ENCODE measurements around the gene CFAP157. TPM values are rescaled to one million over a fixed set of nuclear protein-coding genes. Genes with fewer than 3 reads are reported as not detected.
A peak's percentile ranks its signal among the peaks of the same experiment; 100 is the strongest.

Gene CFAP157
- total and polyA plus RNA-seq, 2 donors from 2014 or later: 0.41 to 2.9 TPM

DNA sequence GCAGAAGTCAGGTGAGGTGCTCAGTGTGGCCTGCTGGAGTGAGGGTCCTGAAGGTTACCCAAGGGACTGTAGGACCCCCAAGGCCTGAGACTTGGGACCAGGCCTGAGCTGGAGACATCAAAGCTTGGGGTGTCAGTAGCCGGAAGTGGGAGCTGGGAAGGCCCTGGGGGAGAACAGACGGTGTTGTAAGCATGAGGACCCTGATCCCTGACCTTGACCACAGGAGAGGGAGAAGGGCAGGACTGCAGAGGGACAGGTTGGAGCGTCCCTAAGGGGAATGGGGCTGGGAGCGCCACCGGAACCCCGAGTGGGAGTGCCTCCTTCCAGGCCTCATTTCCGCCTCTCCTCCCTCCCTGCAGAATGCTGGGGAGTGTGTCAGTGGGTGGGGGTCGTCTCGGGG lies 9.6 kb downstream of the CFAP157 start:
- peak overlapping the region in 1 of 3 donors; percentile 71 for H3K9ac ChIP-seq (ENCODE audit: low read length in 3 of 3)
- peak overlapping the region in 2 of 3 donors; percentile 91 to 94 for H3K4me3 ChIP-seq (ENCODE audit: low read length in 3 of 3)
- FAIRE-seq: no peak
- no peaks in the 10 kb centered on the region for H3K9me3 ChIP-seq (ENCODE audit: control insufficient read depth in 2 of 3, insufficient read depth in 1 of 3, low read length in 3 of 3)
- TF ChIP-seq, protein P1, sequence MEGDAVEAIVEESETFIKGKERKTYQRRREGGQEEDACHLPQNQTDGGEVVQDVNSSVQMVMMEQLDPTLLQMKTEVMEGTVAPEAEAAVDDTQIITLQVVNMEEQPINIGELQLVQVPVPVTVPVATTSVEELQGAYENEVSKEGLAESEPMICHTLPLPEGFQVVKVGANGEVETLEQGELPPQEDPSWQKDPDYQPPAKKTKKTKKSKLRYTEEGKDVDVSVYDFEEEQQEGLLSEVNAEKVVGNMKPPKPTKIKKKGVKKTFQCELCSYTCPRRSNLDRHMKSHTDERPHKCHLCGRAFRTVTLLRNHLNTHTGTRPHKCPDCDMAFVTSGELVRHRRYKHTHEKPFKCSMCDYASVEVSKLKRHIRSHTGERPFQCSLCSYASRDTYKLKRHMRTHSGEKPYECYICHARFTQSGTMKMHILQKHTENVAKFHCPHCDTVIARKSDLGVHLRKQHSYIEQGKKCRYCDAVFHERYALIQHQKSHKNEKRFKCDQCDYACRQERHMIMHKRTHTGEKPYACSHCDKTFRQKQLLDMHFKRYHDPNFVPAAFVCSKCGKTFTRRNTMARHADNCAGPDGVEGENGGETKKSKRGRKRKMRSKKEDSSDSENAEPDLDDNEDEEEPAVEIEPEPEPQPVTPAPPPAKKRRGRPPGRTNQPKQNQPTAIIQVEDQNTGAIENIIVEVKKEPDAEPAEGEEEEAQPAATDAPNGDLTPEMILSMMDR (IDR thresholded peaks at IDR 0.05; ENCODE audit: borderline replicate concordance, extremely low read depth, insufficient read depth): no peak
- peak in 1 of 5 donors; percentile 53 for DNase-seq
- intact Hi-C loops (cut with DNase I): no loop called here
- H3K27me3 ChIP-seq (ENCODE audit: control insufficient read depth, insufficient read depth, low read length): no peaks in the 10 kb centered on the region
- H3K4me1 ChIP-seq (ENCODE audit: control insufficient read depth in 2 of 3, insufficient read depth in 2 of 3, low read depth in 1 of 3, low read length in 3 of 3): peaks cover 0 to 12% (median 3%) of the 10 kb centered on the region in 3 donors
- no peaks in the 10 kb centered on the region for H3K36me3 ChIP-seq (ENCODE audit: control insufficient read depth in 2 of 3, insufficient read depth in 3 of 3, low read length in 3 of 3)
- H3K27ac ChIP-seq (ENCODE audit: low read depth in 2 of 2, low read length in 2 of 2): peak overlapping the region; percentile 77 to 91

- TF ChIP-seq, protein P1 (IDR thresholded peaks at IDR 0.05; ENCODE audit: borderline replicate concordance, extremely low read depth, insufficient read depth): no peak
- DNase-seq: no peak
- FAIRE-seq: no peak
- intact Hi-C loops (cut with DNase I): no loop called here
- no peaks in the 10 kb centered on the region for H3K27me3 ChIP-seq (ENCODE audit: control insufficient read depth, insufficient read depth, low read length)
- peaks cover 0 to 12% (median 3%) of the 10 kb centered on the region in 3 donors for H3K4me1 ChIP-seq (ENCODE audit: control insufficient read depth in 2 of 3, insufficient read depth in 2 of 3, low read depth in 1 of 3, low read length in 3 of 3)
- no peak overlapping the region for H3K27ac ChIP-seq (ENCODE audit: low read depth in 2 of 2, low read length in 2 of 2)
- no peak overlapping the region for H3K4me3 ChIP-seq (ENCODE audit: low read length in 3 of 3)
- H3K36me3 ChIP-seq (ENCODE audit: control insufficient read depth in 2 of 3, insufficient read depth in 3 of 3, low read length in 3 of 3): no peaks in the 10 kb centered on the region
- no peaks in the 10 kb centered on the region for H3K9me3 ChIP-seq (ENCODE audit: control insufficient read depth in 2 of 3, insufficient read depth in 1 of 3, low read length in 3 of 3)
- H3K9ac ChIP-seq (ENCODE audit: low read length in 3 of 3): no peak overlapping the region
These were observed 11.0 kb downstream of the CFAP157 start for GRCh38 chr9:127717766-127718165.

DNA sequence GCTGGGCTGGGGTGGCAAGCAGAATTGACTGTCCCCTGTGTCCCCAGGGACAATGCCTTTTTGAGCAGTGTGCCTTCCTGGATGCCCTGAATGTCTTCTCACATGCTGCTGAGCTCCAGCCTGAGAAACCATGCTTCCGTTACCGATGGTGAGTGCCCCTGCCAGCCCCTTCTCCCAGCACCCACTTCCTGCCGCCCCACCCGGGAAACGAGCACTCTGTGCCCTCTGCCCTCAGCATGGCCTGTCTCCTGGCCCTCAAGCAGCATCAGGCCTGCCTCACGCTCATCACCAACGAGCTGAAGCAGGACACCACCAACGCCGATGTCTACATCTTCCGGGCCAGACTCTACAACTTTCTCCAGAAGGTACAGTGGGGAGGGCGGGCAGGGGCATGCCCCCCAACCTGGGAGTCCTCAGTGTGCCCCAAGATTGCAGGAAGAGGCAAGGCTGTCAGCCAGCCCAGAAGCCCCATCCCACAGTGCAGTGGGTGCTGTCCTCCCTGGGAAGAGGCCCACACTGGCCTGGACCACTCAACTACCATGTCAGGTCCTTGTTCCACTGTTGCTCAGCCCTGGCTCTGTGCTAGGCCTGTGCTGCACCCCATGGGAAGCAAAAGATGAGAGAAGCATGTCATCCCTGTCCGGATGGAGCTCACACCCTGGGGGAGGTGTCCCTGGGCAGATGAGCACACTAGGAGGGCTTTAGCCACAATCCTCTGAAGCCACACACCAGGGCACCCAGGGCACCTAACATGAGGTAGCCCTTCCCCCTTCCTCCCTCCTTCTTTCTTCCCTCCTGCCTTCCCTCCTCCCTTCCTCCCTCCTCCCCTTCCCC lies 13.5 kb downstream of the CFAP157 start:
- H3K9me3 ChIP-seq (ENCODE audit: control insufficient read depth in 2 of 3, insufficient read depth in 1 of 3, low read length in 3 of 3): no peaks in the 10 kb centered on the region
- intact Hi-C loops (cut with DNase I): loop anchor here (10.0 kb wide), 1 partner anchor 125 kb away; no protein-coding TSS in a partner anchor
- TF ChIP-seq, protein P1 (IDR thresholded peaks at IDR 0.05; ENCODE audit: borderline replicate concordance, extremely low read depth, insufficient read depth): no peak
- no peak overlapping the region for H3K9ac ChIP-seq (ENCODE audit: low read length in 3 of 3)
- no peak overlapping the region for H3K4me3 ChIP-seq (ENCODE audit: low read length in 3 of 3)
- peaks cover 0 to 9% (median 3%) of the 10 kb centered on the region in 3 donors for H3K4me1 ChIP-seq (ENCODE audit: control insufficient read depth in 2 of 3, insufficient read depth in 2 of 3, low read depth in 1 of 3, low read length in 3 of 3)
- no peak overlapping the region for H3K27ac ChIP-seq (ENCODE audit: low read depth in 2 of 2, low read length in 2 of 2)
- no peaks in the 10 kb centered on the region for H3K36me3 ChIP-seq (ENCODE audit: control insufficient read depth in 2 of 3, insufficient read depth in 3 of 3, low read length in 3 of 3)
- FAIRE-seq (no peak), DNase-seq (peak in 1 of 5 donors; percentile 66)
- no peaks in the 10 kb centered on the region for H3K27me3 ChIP-seq (ENCODE audit: control insufficient read depth, insufficient read depth, low read length)

Measured in kidney (tissue), 14 donors.